ENCODE results near the gene EEA1. TPM values are rescaled to one million over a fixed set of nuclear protein-coding genes. Genes with fewer than 3 reads are reported as not detected.

The EEA1 gene
- total RNA-seq, 4 donors from 2014 or later, result 17.2 to 58.1 (median 31.0) TPM

DNA sequence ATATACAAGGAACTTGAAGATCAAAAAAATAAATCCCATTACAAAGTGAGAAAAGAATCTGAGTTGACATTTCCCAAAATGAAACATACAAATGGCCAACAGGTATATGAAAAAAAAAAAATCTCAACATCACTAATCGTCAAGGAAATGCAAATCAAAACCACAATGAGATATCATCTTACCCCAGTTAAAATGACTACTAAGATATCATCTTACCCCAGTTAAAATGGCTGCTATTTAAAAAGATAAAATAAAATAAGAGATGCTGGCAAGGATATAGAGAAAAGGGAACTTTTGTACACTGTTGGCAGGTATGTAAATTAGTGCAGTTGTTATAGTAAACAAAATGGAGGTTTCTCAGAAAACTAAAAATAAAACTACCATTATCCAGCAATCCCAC lies 181.9 kb downstream of the EEA1 start:
- no peaks in the 10 kb centered on the region for H3K9me3 ChIP-seq
- H3K27ac ChIP-seq, result no peak overlapping the region
- no peak for TF ChIP-seq POLR2A (IDR thresholded peaks at IDR 0.05)
- TF ChIP-seq, protein P1, sequence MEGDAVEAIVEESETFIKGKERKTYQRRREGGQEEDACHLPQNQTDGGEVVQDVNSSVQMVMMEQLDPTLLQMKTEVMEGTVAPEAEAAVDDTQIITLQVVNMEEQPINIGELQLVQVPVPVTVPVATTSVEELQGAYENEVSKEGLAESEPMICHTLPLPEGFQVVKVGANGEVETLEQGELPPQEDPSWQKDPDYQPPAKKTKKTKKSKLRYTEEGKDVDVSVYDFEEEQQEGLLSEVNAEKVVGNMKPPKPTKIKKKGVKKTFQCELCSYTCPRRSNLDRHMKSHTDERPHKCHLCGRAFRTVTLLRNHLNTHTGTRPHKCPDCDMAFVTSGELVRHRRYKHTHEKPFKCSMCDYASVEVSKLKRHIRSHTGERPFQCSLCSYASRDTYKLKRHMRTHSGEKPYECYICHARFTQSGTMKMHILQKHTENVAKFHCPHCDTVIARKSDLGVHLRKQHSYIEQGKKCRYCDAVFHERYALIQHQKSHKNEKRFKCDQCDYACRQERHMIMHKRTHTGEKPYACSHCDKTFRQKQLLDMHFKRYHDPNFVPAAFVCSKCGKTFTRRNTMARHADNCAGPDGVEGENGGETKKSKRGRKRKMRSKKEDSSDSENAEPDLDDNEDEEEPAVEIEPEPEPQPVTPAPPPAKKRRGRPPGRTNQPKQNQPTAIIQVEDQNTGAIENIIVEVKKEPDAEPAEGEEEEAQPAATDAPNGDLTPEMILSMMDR (IDR thresholded peaks at IDR 0.05), result no peak
- no peaks in the 10 kb centered on the region for H3K36me3 ChIP-seq
- no peaks in the 10 kb centered on the region for H3K27me3 ChIP-seq
- no peak overlapping the region for H3K4me3 ChIP-seq
- DNase-seq, result no peak
- intact Hi-C loops (cut with DNase I), result no loop called here
- 28 to 31% methylated on average over 1 of the region's 1 CpG for WGBS, 2 donors
- peaks cover 0 to 16% (median 14%) of the 10 kb centered on the region in 3 donors for H3K4me1 ChIP-seq

DNA sequence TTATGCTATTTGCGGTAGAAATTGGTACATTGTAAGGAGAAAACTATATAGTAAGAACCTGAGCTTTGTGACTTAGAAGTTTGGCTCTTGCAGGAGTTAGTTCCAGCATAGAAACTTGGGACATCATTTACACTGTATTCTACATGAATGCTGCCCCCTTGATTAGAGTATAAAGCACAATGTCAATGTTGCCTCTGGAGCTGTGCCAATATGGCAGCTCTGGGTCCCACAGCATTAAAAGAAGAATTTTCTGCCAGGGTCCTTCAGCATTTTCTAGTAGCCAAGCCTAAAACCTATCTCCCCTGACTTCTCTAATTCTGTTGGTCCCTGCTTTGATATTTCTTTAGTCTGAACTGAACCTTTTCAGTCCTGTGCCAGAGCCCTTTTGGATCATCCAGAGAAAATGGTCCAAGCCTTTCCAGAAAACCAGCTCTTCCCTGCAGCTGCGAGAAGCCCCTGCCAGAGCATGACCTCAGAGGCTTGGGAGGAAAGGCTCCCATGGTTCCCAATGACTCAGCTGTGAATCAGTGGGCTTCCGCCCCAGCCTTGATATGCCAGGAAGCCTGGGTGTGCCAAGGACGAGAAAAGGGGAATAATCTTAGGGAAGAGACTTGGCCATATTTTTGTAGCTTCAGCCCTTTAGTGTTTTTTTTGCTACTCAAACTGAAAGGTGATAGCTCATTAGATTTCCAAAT lies 183.1 kb downstream of the EEA1 start:
- TF ChIP-seq, protein P1 (IDR thresholded peaks at IDR 0.05), result no peak
- TF ChIP-seq POLR2A (IDR thresholded peaks at IDR 0.05), result no peak
- 31 to 44% methylated on average over 3 of the region's 4 CpGs for WGBS, 2 donors
- no peaks in the 10 kb centered on the region for H3K9me3 ChIP-seq
- intact Hi-C loops (cut with DNase I), result no loop called here
- no peak overlapping the region for H3K4me3 ChIP-seq
- no peaks in the 10 kb centered on the region for H3K36me3 ChIP-seq
- peaks cover 0 to 16% (median 14%) of the 10 kb centered on the region in 3 donors for H3K4me1 ChIP-seq
- no peak for DNase-seq
- no peaks in the 10 kb centered on the region for H3K27me3 ChIP-seq
- H3K27ac ChIP-seq, result peak overlapping the region in 2 of 4 donors; percentile 49 to 67

DNA sequence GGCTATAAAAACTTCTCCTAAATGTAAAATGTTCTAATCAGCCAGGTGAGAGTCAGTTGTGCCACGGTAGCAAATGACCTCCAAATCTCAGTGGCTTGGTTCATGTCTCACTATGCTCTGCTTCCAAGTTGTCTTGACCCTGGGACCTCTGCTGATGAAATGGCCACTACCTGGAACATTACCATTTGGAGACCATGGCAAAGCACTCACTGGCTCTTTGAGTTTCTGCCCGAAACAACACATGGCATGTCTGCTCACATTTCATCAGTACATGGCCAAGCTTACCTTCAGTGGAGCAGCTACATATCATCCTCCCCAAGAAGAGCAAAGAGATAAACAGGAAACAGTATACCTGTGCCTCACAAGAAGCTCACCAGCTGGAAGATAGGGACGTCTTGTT lies 186.1 kb downstream of the EEA1 start:
- intact Hi-C loops (cut with DNase I), result no loop called here
- no peaks in the 10 kb centered on the region for H3K27me3 ChIP-seq
- 83 to 89% methylated on average over 3 of the region's 3 CpGs for WGBS, 2 donors

DNA sequence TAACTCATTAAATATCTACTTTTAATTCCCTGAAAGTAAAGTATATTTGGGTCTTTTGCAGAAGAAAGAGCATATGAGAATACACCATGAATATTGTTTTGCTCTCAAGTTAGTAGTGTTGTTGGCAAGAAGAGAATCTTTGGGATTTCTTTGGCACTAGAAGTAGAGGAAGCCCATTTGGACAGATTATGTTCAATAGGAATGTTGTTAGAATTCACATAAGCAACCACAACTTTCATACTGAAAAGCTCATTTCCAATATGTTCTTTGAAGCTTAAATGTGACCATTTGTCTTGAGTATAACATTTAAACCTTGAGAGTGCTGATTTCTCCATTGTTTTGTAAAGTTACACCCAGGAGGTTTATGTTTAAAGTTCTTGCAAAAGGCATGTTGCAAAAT lies 188.7 kb downstream of the EEA1 start:
- no peak overlapping the region for H3K4me3 ChIP-seq
- no peaks in the 10 kb centered on the region for H3K9me3 ChIP-seq
- no peaks in the 10 kb centered on the region for H3K27me3 ChIP-seq
- peaks cover 0 to 4% (median under 1%) of the 10 kb centered on the region in 3 donors for H3K4me1 ChIP-seq
- no peak overlapping the region for H3K27ac ChIP-seq
- H3K36me3 ChIP-seq, result no peaks in the 10 kb centered on the region
- intact Hi-C loops (cut with DNase I), result no loop called here
- no peak for DNase-seq
- TF ChIP-seq POLR2A (IDR thresholded peaks at IDR 0.05), result no peak
- TF ChIP-seq, protein P1 (IDR thresholded peaks at IDR 0.05), result no peak

More for the DNA sequence above, 186.1 kb downstream of the EEA1 start:
- H3K27ac ChIP-seq, result no peak overlapping the region
- H3K36me3 ChIP-seq, result no peaks in the 10 kb centered on the region
- no peak for TF ChIP-seq POLR2A (IDR thresholded peaks at IDR 0.05)
- TF ChIP-seq, protein P1 (IDR thresholded peaks at IDR 0.05), result no peak
- H3K4me1 ChIP-seq, result peaks cover 0 to 16% (median 14%) of the 10 kb centered on the region in 3 donors
- H3K4me3 ChIP-seq, result no peak overlapping the region
- no peak for DNase-seq
- no peaks in the 10 kb centered on the region for H3K9me3 ChIP-seq

DNA sequence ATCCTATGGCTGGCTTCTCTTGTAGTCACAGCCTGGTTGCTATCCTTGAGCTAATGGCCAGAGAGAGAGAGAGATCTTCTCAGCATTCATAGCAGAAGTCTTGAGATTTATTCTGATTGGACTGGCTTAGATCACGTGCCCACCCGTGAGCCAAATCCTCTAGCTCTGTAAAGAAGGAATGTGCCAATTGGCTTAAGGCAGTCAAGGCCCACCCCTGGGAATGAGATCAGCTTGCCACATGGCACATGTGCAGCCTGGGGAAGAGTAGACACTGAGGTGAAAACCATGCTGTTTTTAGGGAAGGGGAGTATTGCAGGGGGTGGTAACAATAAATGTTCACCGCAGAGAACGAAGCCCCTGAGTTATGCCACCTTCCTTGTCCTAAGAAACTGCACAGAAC lies 190.0 kb downstream of the EEA1 start:
- Histone ChIP-seq H3K4me1 (peaks cover 0 to 7% (median 5%) of the 10 kb centered on the region in 3 donors), H3K27ac (no peak overlapping the region), H3K4me3 (no peak overlapping the region), H3K36me3 (no peaks in the 10 kb centered on the region), H3K27me3 (no peaks in the 10 kb centered on the region), H3K9me3 (no peaks in the 10 kb centered on the region)
- TF ChIP-seq, protein P1 (IDR thresholded peaks at IDR 0.05), result no peak
- TF ChIP-seq POLR2A (IDR thresholded peaks at IDR 0.05), result no peak
- intact Hi-C loops (cut with DNase I), result no loop called here
- 66 to 80% methylated on average over 3 of the region's 4 CpGs for WGBS, 2 donors
- no peak for DNase-seq

Data from esophagus squamous epithelium (tissue), 5 donors.